Lower leg skin (tissue), 3 donors: ENCODE results near the gene USP20.

Source experiments
- POLR2A ChIP-seq, 2 donors: fragments of 450-650 bp; IDR thresholded peaks; one replicate each; pipeline ENCODE4 v1.6.1; 2016 to 2017; ENCODE audit warnings: antibody characterized with exemption in 2 of 2, mild to moderate bottlenecking in 1 of 2, moderate library complexity in 1 of 2
- TF ChIP-seq, protein P1 (sequence below), 3 donors: fragments of 450-650 bp; IDR thresholded peaks; one replicate each; pipeline ENCODE4 v1.5.1; 2016; ENCODE audit warnings: antibody characterized with exemption in 3 of 3, mild to moderate bottlenecking in 3 of 3, moderate library complexity in 2 of 3

DNA sequence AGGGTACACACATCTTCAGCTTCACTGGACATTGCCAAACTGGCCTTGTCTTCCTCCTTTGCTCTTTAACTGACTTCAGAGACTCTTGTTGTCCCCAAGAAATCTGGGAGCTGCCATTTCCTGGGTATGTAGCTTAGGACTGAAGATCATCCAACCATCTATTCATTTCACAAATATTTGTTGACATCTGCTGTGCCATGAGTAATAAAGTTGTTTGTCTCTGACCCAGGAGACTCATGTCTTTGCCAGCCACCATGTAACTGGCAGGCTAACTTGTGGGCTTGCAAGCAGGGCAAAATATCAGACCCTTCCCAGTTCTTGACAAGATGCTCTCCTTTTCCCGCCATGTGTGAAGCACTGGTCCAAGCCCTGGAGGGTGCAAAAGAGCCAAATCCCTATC lies 49.4 kb upstream of the USP20 start:
- TF ChIP-seq, protein P1, sequence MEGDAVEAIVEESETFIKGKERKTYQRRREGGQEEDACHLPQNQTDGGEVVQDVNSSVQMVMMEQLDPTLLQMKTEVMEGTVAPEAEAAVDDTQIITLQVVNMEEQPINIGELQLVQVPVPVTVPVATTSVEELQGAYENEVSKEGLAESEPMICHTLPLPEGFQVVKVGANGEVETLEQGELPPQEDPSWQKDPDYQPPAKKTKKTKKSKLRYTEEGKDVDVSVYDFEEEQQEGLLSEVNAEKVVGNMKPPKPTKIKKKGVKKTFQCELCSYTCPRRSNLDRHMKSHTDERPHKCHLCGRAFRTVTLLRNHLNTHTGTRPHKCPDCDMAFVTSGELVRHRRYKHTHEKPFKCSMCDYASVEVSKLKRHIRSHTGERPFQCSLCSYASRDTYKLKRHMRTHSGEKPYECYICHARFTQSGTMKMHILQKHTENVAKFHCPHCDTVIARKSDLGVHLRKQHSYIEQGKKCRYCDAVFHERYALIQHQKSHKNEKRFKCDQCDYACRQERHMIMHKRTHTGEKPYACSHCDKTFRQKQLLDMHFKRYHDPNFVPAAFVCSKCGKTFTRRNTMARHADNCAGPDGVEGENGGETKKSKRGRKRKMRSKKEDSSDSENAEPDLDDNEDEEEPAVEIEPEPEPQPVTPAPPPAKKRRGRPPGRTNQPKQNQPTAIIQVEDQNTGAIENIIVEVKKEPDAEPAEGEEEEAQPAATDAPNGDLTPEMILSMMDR (IDR thresholded peaks at IDR 0.05) = no peak
- TF ChIP-seq POLR2A (IDR thresholded peaks at IDR 0.05) = no peak
